ENCODE results near the gene GIGYF1. TPM values are rescaled to one million over a fixed set of nuclear protein-coding genes. Genes with fewer than 3 reads are reported as not detected.

Gene GIGYF1
- total and polyA plus RNA-seq, 2 of the 13 experiments (the other 11 are each of a cell fraction or from before 2014, with no cell fraction given) = 7.6 to 16.1 TPM

DNA sequence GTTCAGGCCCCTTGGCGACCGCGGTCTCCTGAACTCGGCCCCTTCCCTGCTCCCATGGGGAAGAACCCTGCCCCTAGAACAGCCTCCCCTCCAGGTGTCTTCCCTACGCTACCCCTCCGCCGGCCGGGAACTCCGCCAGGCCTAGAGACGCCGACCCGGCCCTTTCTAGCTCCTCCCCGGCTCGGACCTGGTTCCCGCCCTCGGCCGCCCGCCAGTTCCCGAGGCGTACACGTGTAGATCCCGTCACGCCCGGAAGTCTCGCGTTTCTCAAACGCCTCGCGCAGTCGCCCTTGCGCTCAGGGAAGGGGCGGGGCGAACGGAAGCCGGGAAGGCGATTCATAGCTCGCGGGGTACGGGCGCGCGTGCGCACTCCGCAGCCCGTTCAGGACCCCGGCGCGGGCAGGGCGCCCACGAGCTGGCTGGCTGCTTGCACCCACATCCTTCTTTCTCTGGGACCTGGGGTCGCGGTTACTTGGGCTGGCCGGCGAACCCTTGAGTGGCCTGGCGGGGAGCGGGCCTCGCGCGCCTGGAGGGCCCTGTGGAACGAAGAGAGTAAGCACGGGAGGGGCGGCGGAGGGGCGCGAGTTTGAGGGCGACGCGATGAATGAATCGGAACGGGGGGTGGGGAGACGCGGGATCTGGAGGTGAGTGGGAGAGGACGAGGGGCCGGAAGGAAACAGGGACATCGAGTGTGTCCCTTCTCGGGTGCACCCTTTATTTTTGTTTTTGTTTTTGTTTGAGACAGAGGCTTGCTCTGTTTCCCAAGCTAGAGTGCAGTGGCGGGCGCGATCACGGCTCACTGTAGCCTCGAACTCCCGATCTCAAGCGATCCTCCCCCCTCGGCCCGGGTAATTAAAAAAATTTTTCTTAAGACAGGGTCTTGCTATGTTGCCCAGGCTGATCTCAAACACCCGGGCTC, 12.0 kb upstream of the GIGYF1 start, which contains the start of gene POP7 (continued):
- TF ChIP-seq, protein P1, sequence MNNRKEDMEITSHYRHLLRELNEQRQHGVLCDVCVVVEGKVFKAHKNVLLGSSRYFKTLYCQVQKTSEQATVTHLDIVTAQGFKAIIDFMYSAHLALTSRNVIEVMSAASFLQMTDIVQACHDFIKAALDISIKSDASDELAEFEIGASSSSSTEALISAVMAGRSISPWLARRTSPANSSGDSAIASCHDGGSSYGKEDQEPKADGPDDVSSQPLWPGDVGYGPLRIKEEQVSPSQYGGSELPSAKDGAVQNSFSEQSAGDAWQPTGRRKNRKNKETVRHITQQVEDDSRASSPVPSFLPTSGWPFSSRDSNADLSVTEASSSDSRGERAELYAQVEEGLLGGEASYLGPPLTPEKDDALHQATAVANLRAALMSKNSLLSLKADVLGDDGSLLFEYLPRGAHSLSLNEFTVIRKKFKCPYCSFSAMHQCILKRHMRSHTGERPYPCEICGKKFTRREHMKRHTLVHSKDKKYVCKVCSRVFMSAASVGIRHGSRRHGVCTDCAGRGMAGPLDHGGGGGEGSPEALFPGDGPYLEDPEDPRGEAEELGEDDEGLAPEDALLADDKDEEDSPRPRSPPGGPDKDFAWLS (CRISPR knock-in tag; IDR thresholded peaks at IDR 0.05; ENCODE audit: borderline replicate concordance) = no peak
- TF ChIP-seq ZNF138 (CRISPR knock-in tag; IDR thresholded peaks at IDR 0.05; ENCODE audit: low read depth) (no peak; the same call in 1 of the 2 replicates), ELF3 (CRISPR knock-in tag; IDR thresholded peaks at IDR 0.05) (peak; percentile 63; the same call in 1 of the 2 replicates), ZNF703 (CRISPR knock-in tag; IDR thresholded peaks at IDR 0.05; ENCODE audit: borderline replicate concordance) (no peak; the same call in 1 of the 2 replicates), RBM39 (IDR thresholded peaks at IDR 0.05; ENCODE audit: low read depth, low read length, poor library complexity, severe bottlenecking) (peak; percentile 62)

DNA sequence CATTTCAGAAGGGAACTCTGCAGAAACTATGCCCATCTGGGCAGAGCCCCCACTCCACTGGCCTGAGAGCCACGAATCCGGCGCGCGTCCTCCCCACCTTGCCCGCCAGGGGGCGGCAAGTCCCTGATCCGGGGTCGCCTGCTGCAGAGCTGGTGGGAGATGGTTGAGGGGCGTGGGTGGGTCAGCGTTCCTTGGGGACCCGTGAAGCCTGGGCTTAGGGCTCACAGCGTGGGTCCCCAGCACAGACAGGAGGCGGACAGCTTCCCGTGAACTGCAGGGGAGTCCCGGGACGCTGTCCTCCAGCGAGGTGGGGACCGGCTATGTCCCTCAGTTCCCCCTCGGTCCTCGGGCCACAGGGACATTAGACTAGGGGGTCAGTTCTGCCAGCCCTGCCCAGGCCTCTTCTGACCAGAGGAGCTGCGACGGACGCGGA, 11.3 kb upstream of the GIGYF1 start:
- FAIRE-seq (peak; percentile 63), ATAC-seq (peak; percentile 82), DNase-seq (ENCODE audit: low spot score) (peak; percentile 58)
- Histone ChIP-seq H2AFZ (ENCODE audit: low read length) (no peak overlapping the region), H3K9me3 (ENCODE audit: low read length) (no peaks in the 10 kb centered on the region), H3K9ac (ENCODE audit: insufficient read depth, low read depth, low read length) (peak overlapping the region; percentile 90), H4K20me1 (ENCODE audit: insufficient read depth, low read length) (no peaks in the 10 kb centered on the region), H3K4me3 (replicated peaks in 1 of 3; ENCODE audit: insufficient read depth in 1 of 3, low read depth in 2 of 3, low read length in 3 of 3) (peak overlapping the region; percentile 52 to 98 (median 93)), H3K4me1 (ENCODE audit: insufficient read depth, low read length) (peaks cover 30% of the 10 kb centered on the region), H3K27ac (ENCODE audit: extremely low read length, insufficient read depth, low read length) (peak overlapping the region; percentile 84), H3K79me2 (ENCODE audit: insufficient read depth, low read length) (peaks cover 18% of the 10 kb centered on the region), H3K4me2 (ENCODE audit: low read depth, low read length) (peak overlapping the region; percentile 91), H3K36me3 (replicated peaks in 1 of 2; ENCODE audit: control insufficient read depth in 1 of 2, insufficient read depth in 2 of 2, low read length in 2 of 2) (no peaks in the 10 kb centered on the region), H3K27me3 (ENCODE audit: control insufficient read depth in 1 of 2, insufficient read depth in 2 of 2, low read length in 2 of 2) (no peaks in the 10 kb centered on the region)
- 0% methylated on average over 5 of the region's 25 CpGs for WGBS (ENCODE audit: low lambda C conversion rate)
- ChIA-PET POLR2A (interaction anchor here (0.7 to 4.6 kb wide), 34 partner anchors 9 to 477 kb away, joined by 3 to 59 read pairs (median 6); partner anchors contain the start of genes EPHB4, EPO, FBXO24 and GIGYF1), CTCF (ENCODE audit: low intra/inter-chr PET ratio, low total read pairs) (interaction anchor here (1.0 to 3.3 kb wide), 3 partner anchors 20 to 147 kb away, joined by 3 to 37 read pairs (median 5); partner anchors contain the start of genes MOSPD3 and SLC12A9)
- intact Hi-C loops (cut with micrococcal nuclease; ENCODE audit: unreplicated experiment) = loop anchor here (1.0 kb wide), 1 partner anchor 20 kb away; no protein-coding TSS in a partner anchor
- BruUV-seq (replicated peaks) = TSS peak; percentile 96
- in situ Hi-C loops (cut with HindIII; ENCODE audit: extremely low pct_ligation_motif_present, low pct_unique_long_range_greater_than_20kb) = loop anchor here (10.0 kb wide), 1 partner anchor 149 kb away; the partner anchor contains the start of gene SLC12A9
- no peak for TF ChIP-seq ZNF10 (CRISPR knock-in tag; IDR thresholded peaks at IDR 0.05; ENCODE audit: borderline replicate concordance, low read depth)
- TF ChIP-seq, protein P2, sequence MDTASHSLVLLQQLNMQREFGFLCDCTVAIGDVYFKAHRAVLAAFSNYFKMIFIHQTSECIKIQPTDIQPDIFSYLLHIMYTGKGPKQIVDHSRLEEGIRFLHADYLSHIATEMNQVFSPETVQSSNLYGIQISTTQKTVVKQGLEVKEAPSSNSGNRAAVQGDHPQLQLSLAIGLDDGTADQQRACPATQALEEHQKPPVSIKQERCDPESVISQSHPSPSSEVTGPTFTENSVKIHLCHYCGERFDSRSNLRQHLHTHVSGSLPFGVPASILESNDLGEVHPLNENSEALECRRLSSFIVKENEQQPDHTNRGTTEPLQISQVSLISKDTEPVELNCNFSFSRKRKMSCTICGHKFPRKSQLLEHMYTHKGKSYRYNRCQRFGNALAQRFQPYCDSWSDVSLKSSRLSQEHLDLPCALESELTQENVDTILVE (CRISPR knock-in tag; IDR thresholded peaks at IDR 0.05) = peak; percentile 25
- no peak; the same call in 1 of the 2 replicates for TF ChIP-seq NR2F6 (IDR thresholded peaks at IDR 0.05)
- 0 out of 2 replicates have a peak, but pooled peaks have one; percentile 40 for TF ChIP-seq NR2F6 (CRISPR knock-in tag; IDR thresholded peaks at IDR 0.05)
- TF ChIP-seq ZFP90 (CRISPR knock-in tag; IDR thresholded peaks at IDR 0.05; ENCODE audit: borderline replicate concordance) = peak; percentile 69
- no peak for TF ChIP-seq ZSCAN30 (CRISPR knock-in tag; IDR thresholded peaks at IDR 0.05)
- TF ChIP-seq NR3C1 (CRISPR knock-in tag; IDR thresholded peaks at IDR 0.05) = no peak
- TF ChIP-seq ISL2 (CRISPR knock-in tag; IDR thresholded peaks at IDR 0.05) = 0 out of 2 replicates have a peak, but pooled peaks have one; percentile 41
- TF ChIP-seq FOXO1 (CRISPR knock-in tag; IDR thresholded peaks at IDR 0.05) = peak; percentile 59; the same call in 1 of the 2 replicates
- peak; percentile 69; the same call in 1 of the 2 replicates for TF ChIP-seq KLF9 (CRISPR knock-in tag; IDR thresholded peaks at IDR 0.05; ENCODE audit: low read depth)
- TF ChIP-seq ZNF878 (CRISPR knock-in tag; IDR thresholded peaks at IDR 0.05) = 0 out of 2 replicates have a peak, but pooled peaks have one; percentile 4
- no peak for TF ChIP-seq SMARCE1 (IDR thresholded peaks at IDR 0.05; ENCODE audit: borderline replicate concordance)
- TF ChIP-seq PHF20 (CRISPR knock-in tag; IDR thresholded peaks at IDR 0.05) = no peak
- no peak for TF ChIP-seq MTA3 (CRISPR knock-in tag; IDR thresholded peaks at IDR 0.05)

Data from HepG2 (cell line).